Spleen (tissue), 7 donors: Measurements from ENCODE around the gene DYSF.

Experiments
- POLR2A ChIP-seq, 3 donors: fragments of 450-650 bp; IDR thresholded peaks; one replicate each; pipeline ENCODE4 v1.5.1; 2017; ENCODE audit warnings: antibody characterized with exemption in 3 of 3, mild to moderate bottlenecking in 1 of 3
- TF ChIP-seq, protein P1 (sequence below), 11 experiments: fragments of 200-600 bp in 7 of 11; fragments of 450-650 bp in 4 of 11; sonication (generic) in 4 of 11; IDR thresholded peaks in 8 of 11; conservative IDR thresholded peaks in 3 of 11; 1 replicate in 7 of 11; 2 replicates in 4 of 11; pipeline versions ENCODE4 v1.4.0 to v1.8.0; 2016 to 2021; ENCODE audit warnings: antibody characterized with exemption in 11 of 11, inconsistent platforms in 4 of 11, mild to moderate bottlenecking in 1 of 11
- donor health status: DM: no; HTN: no; CAD: no; lungs with moderate emphysema.
- donor health status: DM: no; HTN: no; CAD: no.
- donor health status: DM: no; HTN: no; CAD: no.

DNA sequence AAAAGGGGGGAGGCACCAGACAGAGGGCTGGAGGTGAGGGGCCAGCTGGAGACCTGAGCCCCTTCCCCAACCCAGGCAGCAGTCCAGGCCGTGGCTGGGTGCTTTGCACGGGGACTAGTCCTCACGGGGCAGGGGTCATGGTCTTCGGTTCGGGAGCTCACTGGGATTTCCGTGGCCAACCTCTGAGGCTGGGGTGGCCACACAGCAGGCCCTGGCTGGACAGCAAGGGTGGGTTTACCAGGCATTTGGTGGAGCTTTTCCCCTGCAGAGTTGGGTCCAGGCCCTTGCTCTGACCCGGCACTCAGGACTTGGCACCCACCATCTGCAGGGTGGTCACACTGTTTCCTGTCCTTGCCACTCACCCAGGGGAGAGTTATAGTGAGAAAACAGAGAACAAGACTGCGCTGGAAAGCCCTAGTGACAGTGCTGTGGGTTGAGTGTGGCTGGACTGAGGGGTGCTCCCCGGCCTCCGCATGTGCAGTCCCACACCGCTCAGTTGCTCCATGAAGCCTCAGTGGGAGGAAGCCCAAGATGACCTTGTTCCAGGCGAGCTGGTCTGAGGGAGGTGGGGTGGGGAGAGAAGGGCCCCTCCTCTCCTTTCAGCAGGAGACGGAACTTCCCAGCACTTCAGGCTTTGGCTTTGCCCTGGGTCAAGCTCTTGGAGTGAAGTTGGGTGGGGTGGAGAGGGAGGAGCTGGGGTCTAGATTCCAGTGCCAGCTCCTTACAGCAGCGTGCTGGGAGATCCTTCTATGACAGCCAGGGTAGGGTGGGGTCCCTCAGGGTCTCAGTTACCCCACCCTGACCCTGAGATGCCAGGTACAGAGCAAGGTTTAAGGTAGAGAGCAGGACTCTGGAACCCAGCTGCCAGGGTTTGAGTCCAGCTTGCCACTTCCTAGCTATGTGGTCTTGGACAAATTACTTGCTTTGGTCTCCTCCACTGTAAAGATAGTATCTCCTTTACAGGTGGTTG is 219.8 kb downstream of the DYSF start:
- TF ChIP-seq POLR2A (IDR thresholded peaks at IDR 0.05): no peak
- TF ChIP-seq, protein P1, sequence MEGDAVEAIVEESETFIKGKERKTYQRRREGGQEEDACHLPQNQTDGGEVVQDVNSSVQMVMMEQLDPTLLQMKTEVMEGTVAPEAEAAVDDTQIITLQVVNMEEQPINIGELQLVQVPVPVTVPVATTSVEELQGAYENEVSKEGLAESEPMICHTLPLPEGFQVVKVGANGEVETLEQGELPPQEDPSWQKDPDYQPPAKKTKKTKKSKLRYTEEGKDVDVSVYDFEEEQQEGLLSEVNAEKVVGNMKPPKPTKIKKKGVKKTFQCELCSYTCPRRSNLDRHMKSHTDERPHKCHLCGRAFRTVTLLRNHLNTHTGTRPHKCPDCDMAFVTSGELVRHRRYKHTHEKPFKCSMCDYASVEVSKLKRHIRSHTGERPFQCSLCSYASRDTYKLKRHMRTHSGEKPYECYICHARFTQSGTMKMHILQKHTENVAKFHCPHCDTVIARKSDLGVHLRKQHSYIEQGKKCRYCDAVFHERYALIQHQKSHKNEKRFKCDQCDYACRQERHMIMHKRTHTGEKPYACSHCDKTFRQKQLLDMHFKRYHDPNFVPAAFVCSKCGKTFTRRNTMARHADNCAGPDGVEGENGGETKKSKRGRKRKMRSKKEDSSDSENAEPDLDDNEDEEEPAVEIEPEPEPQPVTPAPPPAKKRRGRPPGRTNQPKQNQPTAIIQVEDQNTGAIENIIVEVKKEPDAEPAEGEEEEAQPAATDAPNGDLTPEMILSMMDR (IDR thresholded peaks at IDR 0.05 in 8 of 11, conservative IDR thresholded peaks at IDR 0.05 in 3 of 11): no peak
